ENCODE data around the gene DCLK2.

Gene DCLK2

GRCh38 chr4:150280975-150281374 is 202.7 kb downstream of the DCLK2 start:
- no peak for DNase-seq

- no peak for DNase-seq
These were observed 205.4 kb downstream of the DCLK2 start for GRCh38 chr4:150283689-150284088.

- no peak for DNase-seq
These were observed 208.4 kb downstream of the DCLK2 start for GRCh38 chr4:150286656-150287055.

GRCh38 chr4:150289198-150289597 is 211.0 kb downstream of the DCLK2 start:
- no peak for DNase-seq

GRCh38 chr4:150289881-150290280 is 211.6 kb downstream of the DCLK2 start:
- DNase-seq = no peak

GRCh38 chr4:150297861-150298474 is 219.7 kb downstream of the DCLK2 start:
- no peak for DNase-seq

GRCh38 chr4:150299816-150300215 is 221.6 kb downstream of the DCLK2 start:
- no peak for DNase-seq

- no peak for DNase-seq
These were observed 224.3 kb downstream of the DCLK2 start for GRCh38 chr4:150302553-150302952.

- DNase-seq = no peak
These were observed 227.8 kb downstream of the DCLK2 start for GRCh38 chr4:150305995-150306394.

- DNase-seq = no peak
These were observed 228.5 kb downstream of the DCLK2 start for GRCh38 chr4:150306719-150307118.

Measured in CD4-positive, alpha-beta T cell treated with Interferon gamma for 1 hour (primary cell).